Mucosa of descending colon (tissue), 3 donors: ENCODE measurements around the gene GPC3. TPM values are rescaled to one million over a fixed set of nuclear protein-coding genes. Genes with fewer than 3 reads are reported as not detected.
"Not testable (repeated sequence)": the region's sequence is repeated elsewhere in the genome, so short reads cannot be mapped to it uniquely, and the experiment has no call there.

ENCODE experiments used
- ATAC-seq: fragments of 200-7000 bp; cut with Tn5 transposase; one replicate; pipeline ENCODE4 v1.9.1; 2020; ENCODE audit warnings: mild to moderate bottlenecking, moderate library complexity
- DNase-seq, 3 donors: peaks; one replicate each; pipeline ENCODE4 v3.0.0-alpha.2; 2020
- H3K36me3 ChIP-seq: fragments of 200-600 bp; one replicate; pipeline ENCODE4 v1.8.0; 2021; ENCODE audit warnings: low read depth, mild to moderate bottlenecking
- H3K4me1 ChIP-seq: fragments of 200-600 bp; one replicate; pipeline ENCODE4 v1.8.0; 2021; ENCODE audit warnings: low read depth, mild to moderate bottlenecking
- H3K4me3 ChIP-seq: fragments of 200-600 bp; one replicate; pipeline ENCODE4 v1.8.0; 2021; ENCODE audit warnings: mild to moderate bottlenecking
- H3K9me3 ChIP-seq: fragments of 200-600 bp; one replicate; pipeline ENCODE4 v1.8.0; 2021; ENCODE audit warnings: mild to moderate bottlenecking
- CTCF ChIP-seq: fragments of 200-600 bp; IDR thresholded peaks from one replicate; pipeline ENCODE4 v1.8.0; 2022; ENCODE audit warnings: antibody characterized with exemption, mild to moderate bottlenecking
- intact Hi-C, 2 donors: fragments of 100-400 bp; cut with DNase I in 1 of 2; cut with micrococcal nuclease in 1 of 2; formaldehyde crosslinking; loops; one replicate each; pipeline versions ENCODE4 v1.11.0 to v1.11.1; 2022; cut with DNase I, micrococcal nuclease
- total RNA-seq, 3 donors: library from RNA; stranded (reverse); fragmentation: NEBNext Ultra II Directional in 2 of 3; extraction: Animal tissue kit (Norgen Biotek cat#: 25700) in 2 of 3; gene quantifications; one replicate each; pipeline versions ENCODE4 v1.2.1 to v1.2.4, GENCODE V29; 2021 to 2023
- donor health status: DM: no; HTN: no; CAD: no; lungs with moderate emphysema.
- donor health status: DM: no; HTN: no; CAD: no.
- donor health status: DM: no; HTN: yes; CAD: no.

Gene GPC3
- total RNA-seq, 3 donors from 2014 or later = 0.55 to 2.8 (median 2.1) TPM

- Histone ChIP-seq H3K9me3 (no peaks in the 10 kb centered on the region), H3K4me1 (no peaks in the 10 kb centered on the region), H3K36me3 (no peaks in the 10 kb centered on the region), H3K4me3 (no peak overlapping the region)
- TF ChIP-seq CTCF = no peak
- no peak for ATAC-seq
- no peak for DNase-seq
- intact Hi-C loops = no loop called here
These were observed 259.2 kb downstream of the GPC3 start for GRCh38 chrX:133726211-133726630.

- Histone ChIP-seq H3K36me3 (no peaks in the 10 kb centered on the region), H3K9me3 (no peaks in the 10 kb centered on the region), H3K4me1 (no peaks in the 10 kb centered on the region), H3K4me3 (no peak overlapping the region)
- DNase-seq (no peak), ATAC-seq (no peak)
- intact Hi-C loops = no loop called here
- TF ChIP-seq CTCF = no peak
These were observed 261.5 kb downstream of the GPC3 start for GRCh38 chrX:133723930-133724329.

GRCh38 chrX:133722756-133723155 is 262.6 kb downstream of the GPC3 start:
- H3K4me3 ChIP-seq = no peak overlapping the region
- DNase-seq (no peak), ATAC-seq (no peak)
- H3K9me3 ChIP-seq = no peaks in the 10 kb centered on the region
- intact Hi-C loops = no loop called here
- no peak for TF ChIP-seq CTCF
- H3K36me3 ChIP-seq = no peaks in the 10 kb centered on the region
- H3K4me1 ChIP-seq = no peaks in the 10 kb centered on the region

GRCh38 chrX:133720269-133720668 is 265.1 kb downstream of the GPC3 start:
- H3K36me3 ChIP-seq, intact Hi-C loops, DNase-seq, ATAC-seq, H3K4me3 ChIP-seq, H3K4me1 ChIP-seq, H3K9me3 ChIP-seq: not testable (repeated sequence)

GRCh38 chrX:133715715-133716114 is 269.7 kb downstream of the GPC3 start:
- no peaks in the 10 kb centered on the region for H3K9me3 ChIP-seq
- no peak overlapping the region for H3K4me3 ChIP-seq
- ATAC-seq = no peak
- no peaks in the 10 kb centered on the region for H3K4me1 ChIP-seq
- no peaks in the 10 kb centered on the region for H3K36me3 ChIP-seq
- no peak for DNase-seq
- intact Hi-C loops = no loop called here
- no peak for TF ChIP-seq CTCF

GRCh38 chrX:133709501-133709900 is 275.9 kb downstream of the GPC3 start:
- TF ChIP-seq CTCF = no peak
- intact Hi-C loops = no loop called here
- no peaks in the 10 kb centered on the region for H3K36me3 ChIP-seq
- no peaks in the 10 kb centered on the region for H3K4me1 ChIP-seq
- no peak overlapping the region for H3K4me3 ChIP-seq
- ATAC-seq (no peak), DNase-seq (no peak)
- H3K9me3 ChIP-seq = no peaks in the 10 kb centered on the region
